ENCODE data around the gene BDH1.

DNA sequence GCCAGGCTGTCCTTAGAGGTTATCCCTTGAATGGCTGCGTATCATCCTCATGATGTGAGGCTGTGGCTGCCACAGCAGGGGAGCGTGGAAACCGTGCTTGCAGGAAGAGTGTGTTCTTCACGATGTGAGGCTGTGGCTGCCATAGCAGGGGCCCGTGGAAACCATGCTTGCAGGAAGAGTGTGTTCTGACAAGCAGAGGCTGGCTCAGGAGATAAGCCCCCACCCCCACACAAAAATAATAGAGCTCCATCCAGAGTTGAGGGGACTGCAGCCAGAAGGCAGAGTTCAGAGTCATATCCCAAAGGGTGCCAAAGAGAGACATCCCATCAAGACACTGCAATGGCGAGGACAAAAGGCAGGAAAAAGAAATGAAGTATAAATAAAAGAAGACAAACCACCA, 22.6 kb upstream of the BDH1 start:
- TF ChIP-seq, protein P1, sequence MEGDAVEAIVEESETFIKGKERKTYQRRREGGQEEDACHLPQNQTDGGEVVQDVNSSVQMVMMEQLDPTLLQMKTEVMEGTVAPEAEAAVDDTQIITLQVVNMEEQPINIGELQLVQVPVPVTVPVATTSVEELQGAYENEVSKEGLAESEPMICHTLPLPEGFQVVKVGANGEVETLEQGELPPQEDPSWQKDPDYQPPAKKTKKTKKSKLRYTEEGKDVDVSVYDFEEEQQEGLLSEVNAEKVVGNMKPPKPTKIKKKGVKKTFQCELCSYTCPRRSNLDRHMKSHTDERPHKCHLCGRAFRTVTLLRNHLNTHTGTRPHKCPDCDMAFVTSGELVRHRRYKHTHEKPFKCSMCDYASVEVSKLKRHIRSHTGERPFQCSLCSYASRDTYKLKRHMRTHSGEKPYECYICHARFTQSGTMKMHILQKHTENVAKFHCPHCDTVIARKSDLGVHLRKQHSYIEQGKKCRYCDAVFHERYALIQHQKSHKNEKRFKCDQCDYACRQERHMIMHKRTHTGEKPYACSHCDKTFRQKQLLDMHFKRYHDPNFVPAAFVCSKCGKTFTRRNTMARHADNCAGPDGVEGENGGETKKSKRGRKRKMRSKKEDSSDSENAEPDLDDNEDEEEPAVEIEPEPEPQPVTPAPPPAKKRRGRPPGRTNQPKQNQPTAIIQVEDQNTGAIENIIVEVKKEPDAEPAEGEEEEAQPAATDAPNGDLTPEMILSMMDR (IDR thresholded peaks at IDR 0.05; ENCODE audit: insufficient read depth, low read length, poor library complexity, severe bottlenecking): no peak
- no peak for TF ChIP-seq EZH2phosphoT487 (conservative IDR thresholded peaks at IDR 0.05; ENCODE audit: low read length)

All from SU-DHL-6 (cell line).